Immature natural killer cell (primary cell): Measurements from ENCODE around the gene SRPRB. TPM values are rescaled to one million over a fixed set of nuclear protein-coding genes. Genes with fewer than 3 reads are reported as not detected.

Experiments
- DNase-seq, 3 donors: peaks; one replicate each; pipeline ENCODE4 v3.0.0; 2022; ENCODE audit warnings: mixed read lengths in 1 of 3
- H3K27ac Mint-ChIP-seq, 6 donors: one replicate each; pipeline ENCODE4 v1.8.0; 2020; ENCODE audit warnings: mixed read lengths in 6 of 6, mild to moderate bottlenecking in 5 of 6, inconsistent platforms in 4 of 6, moderate library complexity in 3 of 6
- H3K27me3 Mint-ChIP-seq, 3 donors: one replicate each; pipeline ENCODE4 v1.8.0; 2020 to 2021; ENCODE audit warnings: low read depth in 3 of 3, mild to moderate bottlenecking in 3 of 3, mixed read lengths in 3 of 3, moderate library complexity in 3 of 3, inconsistent platforms in 1 of 3
- H3K36me3 Mint-ChIP-seq, 3 donors: one replicate each; pipeline ENCODE4 v1.8.0; 2020; ENCODE audit warnings: mixed read lengths in 3 of 3, inconsistent platforms in 2 of 3, mild to moderate bottlenecking in 2 of 3
- H3K4me1 Mint-ChIP-seq, 2 donors: one replicate each; pipeline ENCODE4 v1.8.0; 2020; ENCODE audit warnings: inconsistent platforms in 2 of 2, mild to moderate bottlenecking in 2 of 2, mixed read lengths in 2 of 2, moderate library complexity in 1 of 2
- H3K4me3 Mint-ChIP-seq, 5 donors: one replicate each; pipeline ENCODE4 v1.8.0; 2020; ENCODE audit warnings: mild to moderate bottlenecking in 5 of 5, mixed read lengths in 5 of 5, inconsistent platforms in 3 of 5, moderate library complexity in 3 of 5
- H3K9me3 Mint-ChIP-seq, 6 donors: one replicate each; pipeline ENCODE4 v1.8.0; 2020; ENCODE audit warnings: mild to moderate bottlenecking in 6 of 6, mixed read lengths in 6 of 6, inconsistent platforms in 4 of 6, moderate library complexity in 3 of 6
- polyA plus RNA-seq, 3 donors: library from polyadenylated mRNA; unstranded; fragments of 300-500 nt; fragmentation: Illumina TruSeq; gene quantifications; one replicate each; pipeline ENCODE4 v1.2.3, GENCODE V29; 2021

SRPRB gene, protein sequence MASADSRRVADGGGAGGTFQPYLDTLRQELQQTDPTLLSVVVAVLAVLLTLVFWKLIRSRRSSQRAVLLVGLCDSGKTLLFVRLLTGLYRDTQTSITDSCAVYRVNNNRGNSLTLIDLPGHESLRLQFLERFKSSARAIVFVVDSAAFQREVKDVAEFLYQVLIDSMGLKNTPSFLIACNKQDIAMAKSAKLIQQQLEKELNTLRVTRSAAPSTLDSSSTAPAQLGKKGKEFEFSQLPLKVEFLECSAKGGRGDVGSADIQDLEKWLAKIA
- 10 to 100 TPM; 28.8 to 51.0 (median 43.9) TPM for polyA plus RNA-seq

GRCh38 chr3:133805702-133806475, at the start of gene SRPRB:
Gene SRPRB (plus strand): TSS chr3:133805815. CDS start chr3:133805849, 34 bp downstream.
- peaks cover 0 to 19% (median 2%) of the 10 kb centered on the region in 3 donors for H3K36me3 Mint-ChIP-seq
- DNase-seq = peak; percentile 91 to 94 (median 92)
- peaks cover 19 to 44% of the 10 kb centered on the region in 2 donors for H3K4me1 Mint-ChIP-seq
- H3K27me3 Mint-ChIP-seq = peaks cover 4 to 12% (median 5%) of the 10 kb centered on the region in 3 donors
- H3K27ac Mint-ChIP-seq = peak within 1 kb of the TSS; percentile 91 to 93 (median 92)
- no peaks in the 10 kb centered on the region for H3K9me3 Mint-ChIP-seq
- peak within 1 kb of the TSS; percentile 94 to 97 (median 96) for H3K4me3 Mint-ChIP-seq

GRCh38 chr3:133756716-133757694, 48.6 kb upstream of the SRPRB start:
- DNase-seq = no peak
- Mint-ChIP-seq H3K9me3 (no peaks in the 10 kb centered on the region), H3K27me3 (peaks cover 0 to 2% (median 0%) of the 10 kb centered on the region in 3 donors), H3K27ac (no peak overlapping the region), H3K36me3 (no peaks in the 10 kb centered on the region), H3K4me3 (no peak overlapping the region), H3K4me1 (no peaks in the 10 kb centered on the region)

GRCh38 chr3:133757701-133758567, 47.7 kb upstream of the SRPRB start:
- Mint-ChIP-seq H3K36me3 (no peaks in the 10 kb centered on the region), H3K27ac (no peak overlapping the region)

GRCh38 chr3:133758568-133758928, 47.1 kb upstream of the SRPRB start:
- peaks cover 0 to 4% (median 0%) of the 10 kb centered on the region in 3 donors for H3K27me3 Mint-ChIP-seq
- H3K9me3 Mint-ChIP-seq = no peaks in the 10 kb centered on the region
- no peak overlapping the region for H3K4me3 Mint-ChIP-seq
- no peaks in the 10 kb centered on the region for H3K36me3 Mint-ChIP-seq
- H3K27ac Mint-ChIP-seq = no peak overlapping the region
- DNase-seq = no peak
- no peaks in the 10 kb centered on the region for H3K4me1 Mint-ChIP-seq

More at GRCh38 chr3:133757701-133758567, 47.7 kb upstream of the SRPRB start:
- Mint-ChIP-seq H3K4me1 (no peaks in the 10 kb centered on the region), H3K9me3 (no peaks in the 10 kb centered on the region), H3K4me3 (no peak overlapping the region), H3K27me3 (peaks cover 0 to 2% (median 0%) of the 10 kb centered on the region in 3 donors)
- no peak for DNase-seq

DNA sequence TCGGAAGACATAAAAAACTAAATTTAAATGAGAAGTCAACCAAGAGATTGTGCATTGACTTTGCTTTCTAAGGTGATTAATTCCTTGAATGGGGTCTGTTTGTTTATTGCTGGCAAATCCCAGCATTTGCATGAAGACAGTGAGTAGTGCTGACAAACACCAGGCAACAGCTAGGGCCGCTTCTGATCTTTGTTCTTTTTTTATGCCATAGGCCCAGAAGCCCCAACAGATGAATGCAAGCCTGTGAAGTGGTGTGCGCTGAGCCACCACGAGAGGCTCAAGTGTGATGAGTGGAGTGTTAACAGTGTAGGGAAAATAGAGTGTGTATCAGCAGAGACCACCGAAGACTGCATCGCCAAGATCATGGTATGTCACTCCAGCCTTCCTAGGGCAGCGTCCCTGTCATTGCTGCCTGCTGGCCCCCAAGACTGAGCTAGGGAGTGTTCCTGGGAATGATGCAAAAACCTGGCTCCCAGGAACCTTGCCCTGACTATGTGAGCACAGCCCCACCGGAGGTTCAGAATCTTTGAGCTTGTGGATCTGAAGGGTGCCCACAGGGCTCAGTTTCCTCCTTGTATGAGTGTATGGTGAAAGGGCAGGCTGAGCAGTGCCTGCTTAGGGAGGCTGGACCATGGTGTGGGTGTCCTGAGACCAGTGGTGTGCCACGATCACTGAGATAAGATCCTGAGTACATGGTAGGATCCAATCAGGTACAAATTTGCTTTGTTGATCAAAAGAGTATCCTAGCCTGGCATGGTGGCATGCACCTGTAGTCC, 46.5 kb upstream of the SRPRB start:
- no peak overlapping the region for H3K27ac Mint-ChIP-seq
- no peak overlapping the region for H3K4me3 Mint-ChIP-seq
- peaks cover 0 to 4% (median 0%) of the 10 kb centered on the region in 3 donors for H3K27me3 Mint-ChIP-seq
- H3K36me3 Mint-ChIP-seq = no peaks in the 10 kb centered on the region
- peaks cover 0 to 3% (median 0%) of the 10 kb centered on the region in 6 donors for H3K9me3 Mint-ChIP-seq
- no peaks in the 10 kb centered on the region for H3K4me1 Mint-ChIP-seq
- DNase-seq = no peak

GRCh38 chr3:133759740-133760305, 45.8 kb upstream of the SRPRB start:
- no peak for DNase-seq
- no peak overlapping the region for H3K4me3 Mint-ChIP-seq
- no peak overlapping the region for H3K27ac Mint-ChIP-seq
- H3K4me1 Mint-ChIP-seq = no peaks in the 10 kb centered on the region
- peaks cover 0 to 4% (median 0%) of the 10 kb centered on the region in 3 donors for H3K27me3 Mint-ChIP-seq
- no peaks in the 10 kb centered on the region for H3K36me3 Mint-ChIP-seq
- H3K9me3 Mint-ChIP-seq = peaks cover 0 to 3% (median 0%) of the 10 kb centered on the region in 6 donors

GRCh38 chr3:133760916-133761315, 44.7 kb upstream of the SRPRB start:
- no peak for DNase-seq
- Mint-ChIP-seq H3K36me3 (no peaks in the 10 kb centered on the region), H3K4me1 (no peaks in the 10 kb centered on the region), H3K4me3 (no peak overlapping the region), H3K27me3 (peaks cover 0 to 4% (median 0%) of the 10 kb centered on the region in 3 donors), H3K27ac (no peak overlapping the region), H3K9me3 (peaks cover 0 to 3% (median 0%) of the 10 kb centered on the region in 6 donors)

DNA sequence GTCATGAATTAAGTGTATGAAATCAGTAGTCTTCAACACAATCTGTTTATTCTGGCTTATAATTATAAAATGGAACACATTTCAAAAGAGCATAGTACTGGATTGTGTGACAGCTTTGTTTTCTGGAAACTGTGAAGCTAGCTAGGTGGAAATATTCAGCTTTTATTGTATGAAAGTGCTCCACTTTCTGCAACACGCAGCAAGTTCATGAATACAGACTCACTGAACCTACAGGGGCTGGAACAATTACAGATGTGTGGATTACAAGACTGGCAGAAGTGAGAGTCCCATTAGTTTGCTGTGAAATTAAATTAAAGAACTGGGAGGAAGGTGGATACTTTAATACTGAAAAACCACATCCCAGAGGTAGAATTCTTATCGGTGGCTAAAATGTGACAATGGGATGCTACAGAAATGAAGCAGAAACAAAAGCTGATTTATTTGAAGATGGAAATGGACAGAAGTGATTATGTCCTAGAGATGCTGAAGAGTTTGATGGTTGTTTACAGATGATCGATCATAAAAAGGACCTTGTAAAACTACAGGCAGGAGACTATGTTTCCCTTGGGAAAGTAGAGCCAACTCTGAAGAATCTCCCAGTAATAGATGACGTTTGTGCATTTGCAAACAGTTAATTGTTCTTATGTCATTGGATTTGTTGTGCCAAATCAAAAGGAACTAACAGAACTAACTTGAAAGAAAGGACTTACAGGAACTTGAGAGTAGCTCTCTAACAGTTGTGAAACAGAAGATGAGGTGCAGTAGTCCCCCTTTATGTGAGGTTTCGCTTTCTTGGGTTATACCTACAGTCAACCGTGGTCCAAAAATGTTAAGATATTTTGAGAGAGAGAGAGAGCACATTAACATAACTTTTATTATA, 43.8 kb upstream of the SRPRB start:
- H3K4me3 Mint-ChIP-seq = no peak overlapping the region
- no peak for DNase-seq
- H3K4me1 Mint-ChIP-seq = no peaks in the 10 kb centered on the region
- peaks cover 2 to 7% (median 3%) of the 10 kb centered on the region in 3 donors for H3K27me3 Mint-ChIP-seq
- no peaks in the 10 kb centered on the region for H3K36me3 Mint-ChIP-seq
- no peak overlapping the region for H3K27ac Mint-ChIP-seq
- peaks cover 0 to 3% (median 0%) of the 10 kb centered on the region in 6 donors for H3K9me3 Mint-ChIP-seq

- peaks cover 2 to 5% (median 3%) of the 10 kb centered on the region in 3 donors for H3K27me3 Mint-ChIP-seq
- no peaks in the 10 kb centered on the region for H3K36me3 Mint-ChIP-seq
- peaks cover 0 to 3% (median 0%) of the 10 kb centered on the region in 6 donors for H3K9me3 Mint-ChIP-seq
- no peak for DNase-seq
- H3K4me3 Mint-ChIP-seq = no peak overlapping the region
- H3K27ac Mint-ChIP-seq = no peak overlapping the region
- no peaks in the 10 kb centered on the region for H3K4me1 Mint-ChIP-seq
Observed at GRCh38 chr3:133762539-133762938, 43.1 kb upstream of the SRPRB start.

- Mint-ChIP-seq H3K36me3 (no peaks in the 10 kb centered on the region), H3K27me3 (peaks cover 2 to 5% (median 3%) of the 10 kb centered on the region in 3 donors), H3K4me3 (no peak overlapping the region), H3K9me3 (peaks cover 0 to 3% (median 0%) of the 10 kb centered on the region in 6 donors), H3K4me1 (no peaks in the 10 kb centered on the region), H3K27ac (no peak overlapping the region)
- DNase-seq = no peak
Observed at GRCh38 chr3:133763797-133764683, 41.6 kb upstream of the SRPRB start.
